SK-N-SH (cell line): Measurements from ENCODE around the gene CENPP. TPM values are rescaled to one million over a fixed set of nuclear protein-coding genes. Genes with fewer than 3 reads are reported as not detected.

Source experiments
- CTCF ChIA-PET: fragments of 300-600, 350-600 bp; formaldehyde crosslinking; extraction: SDS; loops from one replicate; lab custom pipeline; 2021; lab: Yijun Ruan, JAX
- POLR2A ChIA-PET: fragments of 350-600 bp; sonication (Branson Sonifier 250); formaldehyde crosslinking; extraction: SDS; loops from one replicate; lab custom pipeline; 2020; ENCODE audit warnings: antibody characterized with exemption, inconsistent platforms; lab: Yijun Ruan, JAX
- DNase-seq: peaks from one replicate; pipeline ENCODE4 v3.0.0; 2012
- H2AFZ ChIP-seq: fragments of 200-600 bp; sonication (generic); 2 replicates; pipeline ENCODE4 v1.8.1; 2016; ENCODE audit warnings: antibody characterized with exemption, mild to moderate bottlenecking, low read depth
- H3F3A ChIP-seq: fragments of 200-600 bp; sonication (generic); replicated peaks from 2 replicates; pipeline ENCODE3; 2016; ENCODE audit warnings: antibody characterized with exemption, mild to moderate bottlenecking; ENCODE audit not compliant: insufficient read depth
- H3K27ac ChIP-seq, 2 experiments: fragments of 200-500 bp in 1 of 2; fragments of 200-600 bp in 1 of 2; sonication (Bioruptor generic) in 1 of 2; sonication (generic), shearing (Covaris generic) in 1 of 2; 2 replicates each; pipeline versions ENCODE4 v1.5.1 to v1.6.1; 2014 to 2016; ENCODE audit warnings: low read depth in 2 of 2, inconsistent platforms in 1 of 2, low read length in 1 of 2, mild to moderate bottlenecking in 1 of 2, mixed read lengths in 1 of 2
- H3K27me3 ChIP-seq: fragments of 200-600 bp; sonication (generic), shearing (Covaris generic); 2 replicates; pipeline ENCODE4 v1.6.1; 2016; ENCODE audit warnings: mixed run types; ENCODE audit not compliant: insufficient read depth
- H3K36me3 ChIP-seq, 2 experiments: fragments of 200-500 bp in 1 of 2; fragments of 200-600 bp in 1 of 2; sonication (Bioruptor generic) in 1 of 2; sonication (generic) in 1 of 2; replicated peaks in 1 of 2; 2 replicates each; pipeline versions ENCODE3 to v1.5.1; 2014 to 2016; ENCODE audit warnings: low read length in 1 of 2, mild to moderate bottlenecking in 1 of 2; ENCODE audit not compliant: insufficient read depth in 2 of 2, control insufficient read depth in 1 of 2
- H3K4me1 ChIP-seq, 2 experiments: fragments of 200-500 bp in 1 of 2; fragments of 200-600 bp in 1 of 2; sonication (Bioruptor generic) in 1 of 2; sonication (generic), shearing (Covaris generic) in 1 of 2; 2 replicates each; pipeline versions ENCODE4 v1.5.1 to v1.6.1; 2014 to 2016; ENCODE audit warnings: low read depth in 1 of 2, low read length in 1 of 2, mixed run types in 1 of 2; ENCODE audit not compliant: insufficient read depth in 2 of 2, control insufficient read depth in 1 of 2
- H3K4me2 ChIP-seq: fragments of 200-600 bp; sonication (generic), shearing (Covaris generic); 2 replicates; pipeline ENCODE4 v1.6.1; 2017; ENCODE audit warnings: mixed run types
- H3K4me3 ChIP-seq, 2 experiments: fragments of 200-500 bp in 1 of 2; fragments of 200-600 bp in 1 of 2; sonication (Bioruptor generic) in 1 of 2; sonication (generic), shearing (Covaris generic) in 1 of 2; 2 replicates each; pipeline versions ENCODE4 v1.5.1 to v1.8.1; 2014 to 2016; ENCODE audit warnings: low read depth in 2 of 2, inconsistent platforms in 1 of 2, low read length in 1 of 2, mild to moderate bottlenecking in 1 of 2, mixed read lengths in 1 of 2, moderate library complexity in 1 of 2
- H3K79me2 ChIP-seq: fragments of 200-600 bp; sonication (generic); 2 replicates; pipeline ENCODE4 v1.8.1; 2017; ENCODE audit warnings: mild to moderate bottlenecking; ENCODE audit not compliant: insufficient read depth
- H3K9ac ChIP-seq: fragments of 200-600 bp; sonication (generic); 2 replicates; pipeline ENCODE4 v1.6.1; 2017; ENCODE audit warnings: mixed run types
- H3K9me2 ChIP-seq: fragments of 200-600 bp; sonication (generic); 2 replicates; pipeline ENCODE4 v1.6.1; 2017; ENCODE audit warnings: mixed run types
- H3K9me3 ChIP-seq: fragments of 200-600 bp; sonication (generic); 2 replicates; pipeline ENCODE4 v1.6.1; 2017; ENCODE audit warnings: mixed run types, mild to moderate bottlenecking, moderate library complexity
- H4K20me1 ChIP-seq: fragments of 200-600 bp; sonication (generic); 2 replicates; pipeline ENCODE4 v1.6.1; 2017; ENCODE audit warnings: mild to moderate bottlenecking, mixed run types; ENCODE audit not compliant: insufficient read depth
- ELF1 ChIP-seq: IDR thresholded peaks from 2 replicates; pipeline ENCODE4 v1.4.0; 2012
- EP300 ChIP-seq, 2 experiments: IDR thresholded peaks; 2 replicates each; pipeline versions ENCODE4 v1.4.0 to v1.6.1; 2012; ENCODE audit warnings: borderline replicate concordance in 1 of 2, low read depth in 1 of 2, low read length in 1 of 2
- EZH2phosphoT487 ChIP-seq: fragments of 200-600 bp; sonication (generic); IDR thresholded peaks from 2 replicates; pipeline ENCODE4 v1.6.1; 2017; ENCODE audit warnings: low read depth, mixed run types, mild to moderate bottlenecking, antibody characterized with exemption, moderate library complexity, borderline replicate concordance
- FOSL2 ChIP-seq: IDR thresholded peaks from 2 replicates; pipeline ENCODE4 v1.4.0; 2012; ENCODE audit warnings: low read depth, mild to moderate bottlenecking, moderate library complexity, borderline replicate concordance
- FOXJ3 ChIP-seq: sonication (generic); formaldehyde crosslinking; IDR thresholded peaks from 2 replicates; pipeline ENCODE4 v1.5.1; 2020; ENCODE audit warnings: mild to moderate bottlenecking, missing genetic modification reagents
- FOXM1 ChIP-seq: IDR thresholded peaks from 2 replicates; pipeline ENCODE4 v1.4.0; 2012; ENCODE audit warnings: low read depth, mild to moderate bottlenecking
- GABPA ChIP-seq: IDR thresholded peaks from 2 replicates; pipeline ENCODE4 v1.4.0; 2012; ENCODE audit warnings: low read depth, mild to moderate bottlenecking
- GATA2 ChIP-seq: sonication (generic); formaldehyde crosslinking; IDR thresholded peaks from 2 replicates; pipeline ENCODE4 v1.5.0; 2020; ENCODE audit warnings: mild to moderate bottlenecking, missing genetic modification reagents
- IRF3 ChIP-seq: fragments of 150-350 bp; IDR thresholded peaks from 2 replicates; pipeline ENCODE4 v1.6.1; 2016; ENCODE audit warnings: mild to moderate bottlenecking, low read depth, low read length
- MAX ChIP-seq: IDR thresholded peaks from 2 replicates; pipeline ENCODE4 v1.4.0; 2012; ENCODE audit warnings: low read depth
- MXI1 ChIP-seq: IDR thresholded peaks from 2 replicates; pipeline ENCODE4 v1.6.1; 2012; ENCODE audit warnings: mild to moderate bottlenecking, low read depth, low read length, improper control_type of control experiment
- NFIC ChIP-seq: IDR thresholded peaks from 2 replicates; pipeline ENCODE4 v1.4.0; 2012; ENCODE audit warnings: borderline replicate concordance
- PBX3 ChIP-seq: IDR thresholded peaks from 2 replicates; pipeline ENCODE4; 2012
- POLR2AphosphoS5 ChIP-seq: IDR thresholded peaks from 2 replicates; pipeline ENCODE4 v1.6.1; 2012; ENCODE audit warnings: low read depth, low read length
- RAD21 ChIP-seq: IDR thresholded peaks from 2 replicates; pipeline ENCODE4 v1.6.1; 2012; ENCODE audit warnings: mild to moderate bottlenecking, low read length
- REST ChIP-seq: IDR thresholded peaks from 2 replicates; pipeline ENCODE4 v1.6.1; 2012; ENCODE audit warnings: mild to moderate bottlenecking, low read depth, low read length, moderate library complexity
- RXRA ChIP-seq: IDR thresholded peaks from 2 replicates; pipeline ENCODE4 v1.4.0; 2012; ENCODE audit warnings: low read depth, mild to moderate bottlenecking, borderline replicate concordance
- SIN3A ChIP-seq: IDR thresholded peaks from 2 replicates; pipeline ENCODE4 v1.6.1; 2012; ENCODE audit warnings: low read depth, mild to moderate bottlenecking, low read length, moderate library complexity, borderline replicate concordance
- SMC3 ChIP-seq: IDR thresholded peaks from 2 replicates; pipeline ENCODE4 v1.6.1; 2012; ENCODE audit warnings: low read depth, low read length, improper control_type of control experiment
- USF2 ChIP-seq: fragments of 150-350 bp; IDR thresholded peaks from 2 replicates; pipeline ENCODE4 v1.6.1; 2017; ENCODE audit warnings: antibody characterized with exemption, low read length, low read depth, borderline replicate concordance
- WGBS: methylation state at CpG from one replicate; pipeline ENCODE4 v1.1.6; 2017; ENCODE audit warnings: low lambda C conversion rate; 5-methylcytosine and 5-hydroxymethylcytosine counted together
- polyA plus RNA-seq, 3 experiments: library from polyadenylated mRNA; depleted of rRNA; stranded (reverse); fragments of >200 nt; gene quantifications; 2 replicates each; pipeline ENCODE4 v1.2.3, GENCODE V29; 2012

The CENPP gene
- polyA plus RNA-seq, 1 of the 3 experiments (the other 2 are of a cell fraction) = 1.3 TPM

- no peak for TF ChIP-seq EZH2phosphoT487
- no peak for TF ChIP-seq EP300 (IDR thresholded peaks at IDR 0.05; ENCODE audit: borderline replicate concordance in 1 of 2, low read depth in 1 of 2, low read length in 1 of 2)
- TF ChIP-seq FOXJ3 (CRISPR knock-in tag) = no peak
- no peak for TF ChIP-seq GATA2 (CRISPR knock-in tag)
- TF ChIP-seq PBX3 = no peak
- TF ChIP-seq NFIC = no peak
- TF ChIP-seq SIN3A = no peak
- TF ChIP-seq RXRA = no peak
- no peak for TF ChIP-seq POLR2AphosphoS5
- TF ChIP-seq MXI1 = no peak
- Histone ChIP-seq H2AFZ (no peak overlapping the region), H3K27me3 (no peaks in the 10 kb centered on the region), H3K9ac (no peak overlapping the region), H3K4me2 (no peak overlapping the region), H3K9me3 (no peaks in the 10 kb centered on the region), H3K27ac (no peak overlapping the region), H3K4me1 (no peaks in the 10 kb centered on the region), H3K79me2 (no peaks in the 10 kb centered on the region), H3K4me3 (no peak overlapping the region), H4K20me1 (no peaks in the 10 kb centered on the region), H3K36me3 (peaks cover 82 to 93% of the 10 kb centered on the region in 2 experiments), H3K9me2 (no peaks in the 10 kb centered on the region), H3F3A (peaks cover 6% of the 10 kb centered on the region)
- no peak for DNase-seq
- CTCF ChIA-PET = interaction anchor here (0.7 to 0.8 kb wide), 2 partner anchors 9 to 490 kb away, joined by 3 read pairs; no protein-coding TSS in a partner anchor
- WGBS = 71% methylated on average over 1 of the region's 1 CpG
- POLR2A ChIA-PET = no interaction called here
Measured at GRCh38 chr9:92300936-92301335, 24.8 kb upstream of the CENPP start.

- Histone ChIP-seq H3K4me1 (peaks cover 0 to 7% of the 10 kb centered on the region in 2 experiments; a peak in 2 of 4 replicates), H2AFZ (no peak overlapping the region), H3K27ac (no peak overlapping the region), H3K36me3 (peaks cover 69 to 75% of the 10 kb centered on the region in 2 experiments), H3K9me3 (no peaks in the 10 kb centered on the region), H3K4me2 (no peak overlapping the region), H3F3A (no peaks in the 10 kb centered on the region), H4K20me1 (no peaks in the 10 kb centered on the region), H3K27me3 (no peaks in the 10 kb centered on the region), H3K9ac (no peak overlapping the region), H3K79me2 (peaks cover 15% of the 10 kb centered on the region; the same call in 1 of the 2 replicates), H3K4me3 (no peak overlapping the region), H3K9me2 (no peaks in the 10 kb centered on the region)
- no peak for DNase-seq
- POLR2A ChIA-PET = no interaction called here
- CTCF ChIA-PET = interaction anchor here (0.8 to 1.4 kb wide), 2 partner anchors 30 to 171 kb away, joined by 3 to 5 read pairs; no protein-coding TSS in a partner anchor
- TF ChIP-seq GABPA (no peak), RAD21 (no peak), USF2 (no peak), POLR2AphosphoS5 (no peak), MXI1 (no peak), FOXM1 (no peak), FOSL2 (no peak), REST (no peak), IRF3 (no peak), NFIC (no peak), ELF1 (no peak), SMC3 (no peak), MAX (no peak), FOXJ3 (CRISPR knock-in tag) (no peak)
Measured at GRCh38 chr9:92308893-92309292, 16.9 kb upstream of the CENPP start.
